GM13976 (cell line): Measurements from ENCODE around the gene NELL1.

Experiments used
- DNase-seq: peaks from one replicate; pipeline ENCODE4 v3.0.0; 2012; ENCODE audit warnings: low spot score
- in situ Hi-C: fragments of 300-500 bp; cut with MboI; formaldehyde crosslinking; loops from one replicate; pipeline ENCODE4 v1.12.0; 2022; ENCODE audit warnings: low sequenced_read_pairs, mixed read lengths, inconsistent platforms; ENCODE audit not compliant: unreplicated experiment
- TF ChIP-seq, protein P1 (sequence below): IDR thresholded peaks from 2 replicates; pipeline ENCODE4 v1.5.1; 2012; ENCODE audit warnings: borderline replicate concordance, mild to moderate bottlenecking; ENCODE audit not compliant: insufficient read depth; ENCODE audit errors: extremely low read depth, missing control alignments, control extremely low read depth

The NELL1 gene

DNA sequence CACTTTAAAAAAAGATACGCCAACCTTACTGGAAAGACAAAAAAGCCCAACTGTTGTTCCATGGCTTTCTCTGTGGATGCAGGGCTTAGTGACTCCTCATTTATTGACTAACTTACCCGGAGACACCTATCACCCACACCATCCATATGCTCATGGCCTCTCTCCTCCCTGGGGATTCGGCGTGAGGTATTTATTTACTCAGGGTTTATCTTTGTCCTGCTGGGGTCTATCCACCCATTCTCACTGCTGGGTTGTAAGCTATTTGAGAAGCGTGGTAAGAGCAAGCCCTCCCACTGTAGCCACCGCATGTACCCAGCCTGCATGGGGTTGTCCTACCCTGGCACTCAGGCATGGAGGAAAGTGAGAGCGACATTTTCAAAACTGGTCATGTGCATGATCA, 93.6 kb downstream of the NELL1 start:
- no peak for DNase-seq
- TF ChIP-seq, protein P1, sequence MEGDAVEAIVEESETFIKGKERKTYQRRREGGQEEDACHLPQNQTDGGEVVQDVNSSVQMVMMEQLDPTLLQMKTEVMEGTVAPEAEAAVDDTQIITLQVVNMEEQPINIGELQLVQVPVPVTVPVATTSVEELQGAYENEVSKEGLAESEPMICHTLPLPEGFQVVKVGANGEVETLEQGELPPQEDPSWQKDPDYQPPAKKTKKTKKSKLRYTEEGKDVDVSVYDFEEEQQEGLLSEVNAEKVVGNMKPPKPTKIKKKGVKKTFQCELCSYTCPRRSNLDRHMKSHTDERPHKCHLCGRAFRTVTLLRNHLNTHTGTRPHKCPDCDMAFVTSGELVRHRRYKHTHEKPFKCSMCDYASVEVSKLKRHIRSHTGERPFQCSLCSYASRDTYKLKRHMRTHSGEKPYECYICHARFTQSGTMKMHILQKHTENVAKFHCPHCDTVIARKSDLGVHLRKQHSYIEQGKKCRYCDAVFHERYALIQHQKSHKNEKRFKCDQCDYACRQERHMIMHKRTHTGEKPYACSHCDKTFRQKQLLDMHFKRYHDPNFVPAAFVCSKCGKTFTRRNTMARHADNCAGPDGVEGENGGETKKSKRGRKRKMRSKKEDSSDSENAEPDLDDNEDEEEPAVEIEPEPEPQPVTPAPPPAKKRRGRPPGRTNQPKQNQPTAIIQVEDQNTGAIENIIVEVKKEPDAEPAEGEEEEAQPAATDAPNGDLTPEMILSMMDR = no peak
- in situ Hi-C loops = no loop called here

DNA sequence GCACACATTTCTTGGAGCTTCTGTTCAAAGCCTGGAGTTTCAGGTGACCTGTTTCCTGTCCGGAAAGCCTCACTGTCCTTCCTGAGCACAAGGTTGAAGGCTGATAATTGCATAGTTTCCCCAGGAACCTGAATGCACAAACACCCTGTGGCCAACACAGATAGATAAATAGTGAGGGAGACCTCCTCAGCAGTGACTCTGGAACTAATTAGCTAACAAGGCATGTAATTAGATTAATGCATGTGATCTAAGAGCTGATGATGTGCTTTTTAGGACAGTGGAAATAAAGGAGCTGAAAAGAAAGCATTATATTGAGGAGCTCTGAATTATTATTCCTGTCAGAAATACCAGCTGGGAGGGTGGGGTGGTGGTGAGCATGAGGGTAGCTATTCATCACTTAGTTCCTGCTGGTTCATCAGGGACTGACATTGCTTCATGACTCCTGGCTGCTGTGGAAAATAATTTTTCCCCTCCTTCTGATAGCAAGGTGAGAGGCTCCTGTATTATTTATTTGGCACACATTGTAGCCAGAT, 101.1 kb downstream of the NELL1 start:
- in situ Hi-C loops = no loop called here
- no peak for DNase-seq
- TF ChIP-seq, protein P1 = no peak

DNA sequence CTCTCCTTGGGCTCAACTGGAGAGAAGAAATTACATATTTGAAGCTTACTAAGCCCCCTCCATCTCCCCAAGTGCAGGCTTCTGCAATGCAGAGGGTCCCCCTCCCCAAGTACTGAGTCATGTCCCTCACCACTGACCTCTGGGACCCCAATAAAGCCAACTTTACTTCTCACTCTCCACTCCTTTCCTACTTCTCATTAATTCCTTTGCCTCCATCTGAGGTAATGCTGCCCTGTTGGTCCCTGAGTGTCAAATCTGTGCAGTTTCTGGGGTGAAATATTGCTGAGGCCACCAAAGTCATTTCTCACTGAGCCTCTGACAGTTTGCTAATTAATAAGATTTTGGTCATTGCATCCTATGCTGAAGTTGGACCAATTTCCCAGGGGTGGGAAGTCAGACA, 101.6 kb downstream of the NELL1 start:
- TF ChIP-seq, protein P1 = no peak

DNA sequence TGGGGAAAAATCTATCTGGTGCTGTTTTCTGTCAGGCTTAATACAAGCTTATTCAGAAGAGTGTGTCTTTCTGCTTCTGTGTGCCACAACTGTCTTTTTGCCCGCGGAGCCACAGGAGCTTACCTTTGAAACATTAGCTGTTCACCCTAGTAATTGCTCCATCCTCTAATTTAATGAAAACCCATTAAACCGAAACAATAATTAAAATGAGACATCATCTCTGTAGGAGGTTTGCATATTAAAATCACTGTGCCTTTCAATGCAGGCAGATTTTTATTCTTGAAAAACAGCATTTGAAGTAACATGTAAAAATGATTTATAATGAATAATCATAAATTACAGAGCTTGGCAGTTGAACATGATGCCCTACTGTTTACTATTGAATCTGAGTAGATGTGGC, 102.3 kb downstream of the NELL1 start:
- DNase-seq = no peak
- in situ Hi-C loops = no loop called here
- TF ChIP-seq, protein P1 = no peak

More for the DNA sequence above, 101.6 kb downstream of the NELL1 start:
- in situ Hi-C loops = no loop called here
- DNase-seq = no peak

DNA sequence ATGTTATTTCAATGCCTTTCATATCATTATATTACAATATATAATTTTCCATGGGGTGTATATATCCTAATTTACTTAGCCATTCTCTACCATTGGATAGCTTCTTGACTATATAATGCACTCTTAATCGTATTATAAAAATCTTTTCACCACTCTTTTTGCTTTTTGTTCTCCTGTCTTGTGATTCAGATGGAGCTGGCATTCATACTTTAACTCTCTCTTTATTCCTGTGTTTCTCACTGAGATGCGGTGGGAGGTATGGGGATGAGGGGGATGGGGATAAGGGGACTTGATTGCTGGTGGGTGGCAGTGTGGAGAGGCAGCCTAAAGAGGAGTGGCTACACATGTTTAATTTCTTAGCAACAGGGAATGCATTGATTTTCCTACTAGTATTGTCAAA, 105.9 kb downstream of the NELL1 start:
- TF ChIP-seq, protein P1 = no peak
- DNase-seq = no peak
- in situ Hi-C loops = no loop called here

DNA sequence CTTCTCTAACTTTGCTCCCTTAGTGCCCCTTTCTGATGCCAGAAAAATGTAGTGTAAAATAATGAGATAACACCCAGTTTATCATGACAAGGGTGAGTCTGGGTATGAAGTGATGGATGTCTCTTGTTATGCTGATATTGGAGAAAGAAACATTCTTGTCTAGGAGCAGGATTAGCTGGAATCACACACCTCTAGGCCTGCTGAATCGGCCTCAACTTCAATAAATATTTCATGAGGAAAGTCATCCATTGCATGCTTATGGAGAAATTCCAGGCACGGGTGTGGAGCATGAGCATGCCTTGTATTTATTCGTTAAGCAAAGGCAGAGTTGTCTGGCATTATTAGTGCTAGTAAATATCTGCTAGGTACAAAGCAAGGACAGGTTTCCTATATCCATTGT, 113.4 kb downstream of the NELL1 start:
- in situ Hi-C loops = no loop called here
- TF ChIP-seq, protein P1 = no peak
- DNase-seq = no peak

DNA sequence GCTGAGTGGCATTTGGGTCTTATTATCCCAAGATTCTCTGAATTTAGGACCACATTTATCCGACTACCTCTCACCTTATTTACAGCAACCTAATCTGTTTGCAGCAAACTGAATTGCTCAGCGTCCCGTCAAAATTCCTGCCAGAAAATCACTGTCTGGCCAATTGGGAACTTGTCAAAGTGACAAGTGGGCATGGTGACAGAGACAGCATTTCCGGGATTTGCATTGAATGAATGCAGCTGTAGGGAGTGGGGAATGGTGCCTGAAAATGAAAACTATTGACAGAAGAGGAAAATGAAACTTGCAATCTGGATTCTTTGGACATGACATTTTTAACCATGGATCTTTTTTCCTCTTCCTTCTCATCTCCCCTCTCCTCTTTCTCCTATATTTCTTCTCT, 113.8 kb downstream of the NELL1 start:
- TF ChIP-seq, protein P1 = no peak
- no peak for DNase-seq
- in situ Hi-C loops = no loop called here
